ENCODE results near the gene COPS7B. TPM values are rescaled to one million over a fixed set of nuclear protein-coding genes. Genes with fewer than 3 reads are reported as not detected.

Gene COPS7B
- total and polyA plus RNA-seq, 10 of the 15 experiments (the other 5 are each of a cell fraction or from before 2014, with no cell fraction given) = 6.3 to 58.8 (median 40.4) TPM

GRCh38 chr2:231764760-231765159, 21.5 kb upstream of the COPS7B start:
- Histone ChIP-seq H2AFZ (ENCODE audit: control insufficient read depth, low read depth, low read length) (no peak overlapping the region), H3K4me3 (no peak overlapping the region), H4K20me1 (ENCODE audit: control insufficient read depth, insufficient read depth) (no peaks in the 10 kb centered on the region), H3K36me3 (ENCODE audit: control insufficient read depth in 2 of 2, insufficient read depth in 2 of 2, low read length in 1 of 2) (no peaks in the 10 kb centered on the region; a peak in 1 of 4 replicates), H3K79me2 (ENCODE audit: control insufficient read depth, insufficient read depth, low read length) (no peaks in the 10 kb centered on the region), H3K9ac (ENCODE audit: control insufficient read depth, insufficient read depth, low read length) (no peak overlapping the region), H3K27me3 (replicated peaks in 1 of 2; ENCODE audit: control insufficient read depth in 2 of 2, insufficient read depth in 2 of 2, low read length in 1 of 2) (no peaks in the 10 kb centered on the region), H3K4me1 (ENCODE audit: control insufficient read depth, insufficient read depth, low read length) (peaks cover 21% of the 10 kb centered on the region), H3K4me2 (ENCODE audit: control insufficient read depth, insufficient read depth) (no peak overlapping the region), H3K9me3 (replicated peaks; ENCODE audit: control insufficient read depth, insufficient read depth, low read length) (no peaks in the 10 kb centered on the region), H3K27ac (ENCODE audit: control insufficient read depth, insufficient read depth) (no peak overlapping the region)
- ChIA-PET RAD21 (ENCODE audit: unreplicated experiment) (no interaction called here), CTCF (interaction anchor here (1.8 kb wide), 1 partner anchor 44 kb away, joined by 6 read pairs; no protein-coding TSS in a partner anchor), POLR2A (interaction anchor here (0.5 to 0.6 kb wide), 2 partner anchors 26 to 46 kb away, joined by 3 read pairs; no protein-coding TSS in a partner anchor), SMC1A (ENCODE audit: uncharacterized antibody, unreplicated experiment) (interaction anchor here (1.0 to 1.8 kb wide), 3 partner anchors 8 to 43 kb away, joined by 4 read pairs; partner anchors contain the start of gene PDE6D)
- intact Hi-C loops (cut with micrococcal nuclease; ENCODE audit: unreplicated experiment) (no loop called here), in situ Hi-C loops (cut with MboI) (no loop called here)
- no peak for FAIRE-seq
- ATAC-seq = no peak
- 88% methylated on average over 4 of the region's 4 CpGs for WGBS (ENCODE audit: insufficient coverage, insufficient replicate concordance, low lambda C conversion rate, missing lambda C conversion rate)
- BruUV-seq (replicated peaks) = no TSS peak
- no peak for DNase-seq (ENCODE audit: low read depth, low spot score)
- TF ChIP-seq MAX (IDR thresholded peaks at IDR 0.05; ENCODE audit: low read depth, low read length) (no peak), TBL1XR1 (IDR thresholded peaks at IDR 0.05; ENCODE audit: low read depth, low read length) (no peak), SP1 (IDR thresholded peaks at IDR 0.05; ENCODE audit: low read depth, low read length) (no peak), DPF2 (IDR thresholded peaks at IDR 0.05) (no peak), FOXM1 (IDR thresholded peaks at IDR 0.05; ENCODE audit: low read depth, low read length) (no peak), TARDBP (IDR thresholded peaks at IDR 0.05; ENCODE audit: borderline replicate concordance) (no peak), NR2C2 (IDR thresholded peaks at IDR 0.05; ENCODE audit: borderline replicate concordance, control insufficient read depth, insufficient read length, low read depth) (no peak), PBX3 (IDR thresholded peaks at IDR 0.05; ENCODE audit: insufficient replicate concordance, low read depth, low read length) (no peak), PML (IDR thresholded peaks at IDR 0.05; ENCODE audit: low read length) (no peak), ZNF384 (IDR thresholded peaks at IDR 0.05; ENCODE audit: borderline replicate concordance, low read depth, low read length) (no peak), BCL3 (IDR thresholded peaks at IDR 0.05; ENCODE audit: borderline replicate concordance, insufficient read depth, low read depth, low read length, poor library complexity, severe bottlenecking) (no peak), POLR2AphosphoS2 (IDR thresholded peaks at IDR 0.05; ENCODE audit: low read depth, low read length) (no peak), IKZF1 (conservative IDR thresholded peaks at IDR 0.05) (no peak), EGR1 (IDR thresholded peaks at IDR 0.05; ENCODE audit: borderline replicate concordance in 1 of 2, low read depth in 2 of 2, low read length in 2 of 2) (no peak), GATAD2B (conservative IDR thresholded peaks at IDR 0.05; ENCODE audit: low read depth) (no peak), BACH1 (IDR thresholded peaks at IDR 0.05; ENCODE audit: borderline replicate concordance) (no peak)
- TF ChIP-seq, protein P1, sequence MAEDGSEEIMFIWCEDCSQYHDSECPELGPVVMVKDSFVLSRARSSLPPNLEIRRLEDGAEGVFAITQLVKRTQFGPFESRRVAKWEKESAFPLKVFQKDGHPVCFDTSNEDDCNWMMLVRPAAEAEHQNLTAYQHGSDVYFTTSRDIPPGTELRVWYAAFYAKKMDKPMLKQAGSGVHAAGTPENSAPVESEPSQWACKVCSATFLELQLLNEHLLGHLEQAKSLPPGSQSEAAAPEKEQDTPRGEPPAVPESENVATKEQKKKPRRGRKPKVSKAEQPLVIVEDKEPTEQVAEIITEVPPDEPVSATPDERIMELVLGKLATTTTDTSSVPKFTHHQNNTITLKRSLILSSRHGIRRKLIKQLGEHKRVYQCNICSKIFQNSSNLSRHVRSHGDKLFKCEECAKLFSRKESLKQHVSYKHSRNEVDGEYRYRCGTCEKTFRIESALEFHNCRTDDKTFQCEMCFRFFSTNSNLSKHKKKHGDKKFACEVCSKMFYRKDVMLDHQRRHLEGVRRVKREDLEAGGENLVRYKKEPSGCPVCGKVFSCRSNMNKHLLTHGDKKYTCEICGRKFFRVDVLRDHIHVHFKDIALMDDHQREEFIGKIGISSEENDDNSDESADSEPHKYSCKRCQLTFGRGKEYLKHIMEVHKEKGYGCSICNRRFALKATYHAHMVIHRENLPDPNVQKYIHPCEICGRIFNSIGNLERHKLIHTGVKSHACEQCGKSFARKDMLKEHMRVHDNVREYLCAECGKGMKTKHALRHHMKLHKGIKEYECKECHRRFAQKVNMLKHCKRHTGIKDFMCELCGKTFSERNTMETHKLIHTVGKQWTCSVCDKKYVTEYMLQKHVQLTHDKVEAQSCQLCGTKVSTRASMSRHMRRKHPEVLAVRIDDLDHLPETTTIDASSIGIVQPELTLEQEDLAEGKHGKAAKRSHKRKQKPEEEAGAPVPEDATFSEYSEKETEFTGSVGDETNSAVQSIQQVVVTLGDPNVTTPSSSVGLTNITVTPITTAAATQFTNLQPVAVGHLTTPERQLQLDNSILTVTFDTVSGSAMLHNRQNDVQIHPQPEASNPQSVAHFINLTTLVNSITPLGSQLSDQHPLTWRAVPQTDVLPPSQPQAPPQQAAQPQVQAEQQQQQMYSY (CRISPR knock-in tag; IDR thresholded peaks at IDR 0.05) = no peak
- TF ChIP-seq, protein P2, sequence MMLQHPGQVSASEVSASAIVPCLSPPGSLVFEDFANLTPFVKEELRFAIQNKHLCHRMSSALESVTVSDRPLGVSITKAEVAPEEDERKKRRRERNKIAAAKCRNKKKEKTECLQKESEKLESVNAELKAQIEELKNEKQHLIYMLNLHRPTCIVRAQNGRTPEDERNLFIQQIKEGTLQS (IDR thresholded peaks at IDR 0.05; ENCODE audit: borderline replicate concordance, extremely low read depth, low read depth, low read length) = no peak

Data from GM12878 (cell line).